Caco-2 (cell line): Measurements from ENCODE around the gene BEND7. TPM values are rescaled to one million over a fixed set of nuclear protein-coding genes. Genes with fewer than 3 reads are reported as not detected.

Experiments
- BruUV-seq: library from RNA; stranded (reverse); fragments of 400-500 nt; replicated peaks from 2 replicates; lab custom pipeline; 2021; lab: Mats Ljungman, UMichigan
- CTCF ChIA-PET: fragments of 300-600 bp; sonication (Branson Sonifier 250); formaldehyde crosslinking; loops from one replicate; lab custom pipeline; 2022; ENCODE audit warnings: antibody characterized with exemption; lab: Charles Lee
- POLR2A ChIA-PET: fragments of 300-600 bp; sonication (Branson Sonifier 250); formaldehyde crosslinking; loops from one replicate; lab custom pipeline; 2022; ENCODE audit warnings: antibody characterized with exemption; lab: Charles Lee
- DNase-seq, 2 experiments: peaks; one replicate each; pipeline versions ENCODE4 v3.0.0 to v3.0.0-alpha.2; 2020 to 2022
- H3K27me3 ChIP-seq: replicated peaks from 2 replicates; pipeline ENCODE4 v1.6.0; 2011; ENCODE audit warnings: low read length; ENCODE audit not compliant: control insufficient read depth, insufficient read depth
- H3K36me3 ChIP-seq: 2 replicates; pipeline ENCODE4 v1.5.1; 2011; ENCODE audit warnings: low read length; ENCODE audit not compliant: control insufficient read depth, insufficient read depth
- H3K4me1 ChIP-seq: fragments of 250-450 bp; sonication (Bioruptor Pico); 2 replicates; pipeline ENCODE4 v1.5.1; 2020; ENCODE audit warnings: mild to moderate bottlenecking
- H3K4me3 ChIP-seq: 2 replicates; pipeline ENCODE4 v1.5.1; 2011; ENCODE audit warnings: low read depth, mild to moderate bottlenecking, control low read depth, low read length
- H3K9me3 ChIP-seq: fragments of 250-450 bp; sonication (Bioruptor Pico); 2 replicates; pipeline ENCODE4 v1.5.1; 2020; ENCODE audit warnings: mild to moderate bottlenecking, moderate library complexity
- H3K27ac Mint-ChIP-seq: one replicate; pipeline ENCODE4 v1.8.0; 2022; ENCODE audit warnings: mixed read lengths; ENCODE audit not compliant: unreplicated experiment
- H3K27me3 Mint-ChIP-seq: one replicate; pipeline ENCODE4 v1.8.0; 2022; ENCODE audit warnings: mixed read lengths; ENCODE audit not compliant: insufficient read depth, unreplicated experiment
- H3K36me3 Mint-ChIP-seq: one replicate; pipeline ENCODE4 v1.8.0; 2022; ENCODE audit warnings: mild to moderate bottlenecking, mixed read lengths; ENCODE audit not compliant: insufficient read depth, unreplicated experiment
- H3K4me1 Mint-ChIP-seq: one replicate; pipeline ENCODE4 v1.8.0; 2022; ENCODE audit warnings: low read depth, mixed read lengths; ENCODE audit not compliant: unreplicated experiment
- H3K4me3 Mint-ChIP-seq: one replicate; pipeline ENCODE4 v1.8.0; 2022; ENCODE audit warnings: mild to moderate bottlenecking, moderate library complexity, mixed read lengths; ENCODE audit not compliant: unreplicated experiment
- H3K9me3 Mint-ChIP-seq: one replicate; pipeline ENCODE4 v1.8.0; 2022; ENCODE audit warnings: mixed read lengths; ENCODE audit not compliant: unreplicated experiment
- intact Hi-C: fragments of 100-400 bp; cut with micrococcal nuclease; formaldehyde crosslinking; loops from one replicate; pipeline ENCODE4 v1.10.0; 2022; ENCODE audit not compliant: unreplicated experiment
- total RNA-seq: library from RNA; stranded (reverse); gene quantifications from 2 replicates; pipeline ENCODE4 v1.2.3, GENCODE V29; 2022
- TF ChIP-seq, protein P1 (sequence below), 2 experiments: fragments of 200-600 bp in 1 of 2; IDR thresholded peaks; 1 replicate in 1 of 2; 2 replicates in 1 of 2; pipeline versions ENCODE4 v1.5.1 to v1.8.0; 2011 to 2022; ENCODE audit warnings: antibody characterized with exemption in 1 of 2, control low read depth in 1 of 2, inconsistent platforms in 1 of 2, low read depth in 1 of 2, low read length in 1 of 2, mild to moderate bottlenecking in 1 of 2, moderate library complexity in 1 of 2; ENCODE audit not compliant: insufficient read depth in 1 of 2, severe bottlenecking in 1 of 2, unreplicated experiment in 1 of 2

BEND7 gene
- total RNA-seq, 1 experiment from 2014 or later, result 27.8 TPM

DNA sequence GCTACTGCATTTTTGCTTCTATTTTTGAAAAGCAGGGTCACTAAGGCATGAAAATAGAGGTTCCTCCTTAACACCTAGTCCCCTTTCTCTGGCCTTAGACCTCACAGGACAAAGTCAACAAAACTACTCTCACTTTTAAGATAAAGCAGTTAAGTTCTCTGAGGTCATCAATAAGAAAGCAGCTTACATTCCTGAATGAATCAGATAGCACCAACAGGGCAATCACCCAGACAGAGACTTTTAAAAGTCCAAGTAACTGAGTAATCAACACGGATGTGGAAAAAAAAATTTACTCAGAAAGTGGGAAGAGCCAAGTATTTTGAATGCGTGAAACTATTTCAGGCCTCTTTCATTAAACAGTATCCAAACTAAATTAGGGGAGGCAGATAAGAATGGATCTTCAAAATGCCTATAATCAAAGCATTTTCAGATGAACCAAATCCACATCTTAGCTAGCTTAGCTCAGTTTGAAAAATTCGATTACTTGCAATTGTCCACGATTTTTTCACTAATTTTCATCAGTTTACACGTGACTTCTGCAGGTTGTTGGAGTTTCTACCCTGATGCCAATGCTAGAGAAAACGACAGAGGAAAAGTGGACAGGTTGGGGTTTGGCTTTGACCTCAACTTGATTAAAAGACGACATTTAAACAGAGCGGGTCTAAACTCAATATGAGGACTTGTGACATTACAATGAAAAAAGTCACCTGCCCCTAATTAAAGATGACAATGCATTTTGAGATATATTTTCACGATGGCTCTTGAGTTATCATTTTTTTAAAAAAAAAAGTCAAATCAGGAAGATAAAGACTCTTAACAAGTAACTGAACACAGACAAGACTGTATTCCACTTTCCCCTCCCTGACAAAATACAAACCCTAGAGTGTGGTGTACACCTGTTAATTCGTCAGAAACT, 1.6 kb downstream of the BEND7 start:
- intact Hi-C loops, result loop anchor here (5.0 kb wide), 1 partner anchor 60 kb away; the partner anchor contains the start of gene PRPF18
- ChIA-PET POLR2A (interaction anchor here (0.6 kb wide), 1 partner anchor 184 kb away, joined by 3 read pairs; no protein-coding TSS in a partner anchor), CTCF (interaction anchor here (0.9 to 2.4 kb wide), 5 partner anchors 10 to 156 kb away, joined by 4 to 21 read pairs (median 5); no protein-coding TSS in a partner anchor)
- H3K36me3 ChIP-seq, result no peaks in the 10 kb centered on the region
- H3K4me3 Mint-ChIP-seq, result peak overlapping the region; percentile 72
- no peaks in the 10 kb centered on the region for H3K9me3 ChIP-seq
- peaks cover 11% of the 10 kb centered on the region for H3K36me3 Mint-ChIP-seq
- peak overlapping the region; percentile 46 for H3K4me3 ChIP-seq
- peaks cover 5% of the 10 kb centered on the region for H3K27me3 Mint-ChIP-seq
- TF ChIP-seq, protein P1, sequence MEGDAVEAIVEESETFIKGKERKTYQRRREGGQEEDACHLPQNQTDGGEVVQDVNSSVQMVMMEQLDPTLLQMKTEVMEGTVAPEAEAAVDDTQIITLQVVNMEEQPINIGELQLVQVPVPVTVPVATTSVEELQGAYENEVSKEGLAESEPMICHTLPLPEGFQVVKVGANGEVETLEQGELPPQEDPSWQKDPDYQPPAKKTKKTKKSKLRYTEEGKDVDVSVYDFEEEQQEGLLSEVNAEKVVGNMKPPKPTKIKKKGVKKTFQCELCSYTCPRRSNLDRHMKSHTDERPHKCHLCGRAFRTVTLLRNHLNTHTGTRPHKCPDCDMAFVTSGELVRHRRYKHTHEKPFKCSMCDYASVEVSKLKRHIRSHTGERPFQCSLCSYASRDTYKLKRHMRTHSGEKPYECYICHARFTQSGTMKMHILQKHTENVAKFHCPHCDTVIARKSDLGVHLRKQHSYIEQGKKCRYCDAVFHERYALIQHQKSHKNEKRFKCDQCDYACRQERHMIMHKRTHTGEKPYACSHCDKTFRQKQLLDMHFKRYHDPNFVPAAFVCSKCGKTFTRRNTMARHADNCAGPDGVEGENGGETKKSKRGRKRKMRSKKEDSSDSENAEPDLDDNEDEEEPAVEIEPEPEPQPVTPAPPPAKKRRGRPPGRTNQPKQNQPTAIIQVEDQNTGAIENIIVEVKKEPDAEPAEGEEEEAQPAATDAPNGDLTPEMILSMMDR (IDR thresholded peaks at IDR 0.05; ENCODE audit: insufficient read depth in 1 of 2, low read depth in 1 of 2, low read length in 1 of 2, severe bottlenecking in 1 of 2, unreplicated experiment in 1 of 2), result no peak
- peaks cover 26% of the 10 kb centered on the region for H3K4me1 Mint-ChIP-seq
- H3K4me1 ChIP-seq, result peaks cover 23% of the 10 kb centered on the region
- H3K9me3 Mint-ChIP-seq, result no peaks in the 10 kb centered on the region
- BruUV-seq, result no TSS peak
- peak overlapping the region; percentile 34 for H3K27ac Mint-ChIP-seq
- H3K27me3 ChIP-seq, result no peaks in the 10 kb centered on the region
- DNase-seq, result peak in 1 of 2 experiments; percentile 51

DNA sequence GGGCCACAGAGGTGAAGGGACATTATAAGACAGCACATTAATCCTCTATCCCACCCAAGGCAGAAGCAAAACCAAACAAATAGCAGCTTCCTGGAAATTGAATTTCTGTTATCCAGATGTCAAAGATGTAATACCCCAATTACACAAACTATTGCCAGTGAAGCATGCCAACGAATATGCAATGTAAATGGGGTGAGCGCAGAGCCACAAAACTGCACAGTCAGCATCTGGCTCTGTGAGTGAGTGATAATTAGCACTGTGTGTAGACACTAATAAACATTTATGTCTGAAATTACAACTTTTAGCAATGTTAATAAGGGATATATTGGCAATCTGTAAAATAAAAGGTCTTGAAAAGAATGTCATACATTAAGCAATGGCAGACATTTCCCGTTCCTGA, 3.2 kb downstream of the BEND7 start:
- peaks cover 11% of the 10 kb centered on the region for H3K36me3 Mint-ChIP-seq
- BruUV-seq, result no TSS peak
- Histone ChIP-seq H3K9me3 (no peaks in the 10 kb centered on the region), H3K27me3 (no peaks in the 10 kb centered on the region), H3K4me3 (no peak overlapping the region), H3K36me3 (no peaks in the 10 kb centered on the region), H3K4me1 (peaks cover 23% of the 10 kb centered on the region)
- TF ChIP-seq, protein P1 (IDR thresholded peaks at IDR 0.05; ENCODE audit: insufficient read depth in 1 of 2, low read depth in 1 of 2, low read length in 1 of 2, severe bottlenecking in 1 of 2, unreplicated experiment in 1 of 2), result no peak
- no peak overlapping the region for H3K27ac Mint-ChIP-seq
- no peaks in the 10 kb centered on the region for H3K9me3 Mint-ChIP-seq
- ChIA-PET CTCF (interaction anchor here (1.0 kb wide), 1 partner anchor 11 kb away, joined by 3 read pairs; no protein-coding TSS in a partner anchor), POLR2A (no interaction called here)
- no peak for DNase-seq
- intact Hi-C loops, result loop anchor here (5.0 kb wide), 1 partner anchor 62 kb away; the partner anchor contains the start of gene PRPF18
- H3K27me3 Mint-ChIP-seq, result peaks cover 3% of the 10 kb centered on the region
- H3K4me3 Mint-ChIP-seq, result no peak overlapping the region
- H3K4me1 Mint-ChIP-seq, result peaks cover 26% of the 10 kb centered on the region

GRCh38 chr10:13521026-13521425, 7.8 kb downstream of the BEND7 start:
- H3K4me1 ChIP-seq, result no peaks in the 10 kb centered on the region
- Mint-ChIP-seq H3K4me3 (no peak overlapping the region), H3K27me3 (no peaks in the 10 kb centered on the region), H3K9me3 (no peaks in the 10 kb centered on the region), H3K4me1 (peaks cover 3% of the 10 kb centered on the region), H3K36me3 (peaks cover 3% of the 10 kb centered on the region), H3K27ac (no peak overlapping the region)
- BruUV-seq, result no TSS peak
- H3K9me3 ChIP-seq, result no peaks in the 10 kb centered on the region
- H3K27me3 ChIP-seq, result no peaks in the 10 kb centered on the region
- ChIA-PET CTCF (interaction anchor here (1.1 kb wide), 1 partner anchor 16 kb away, joined by 3 read pairs; no protein-coding TSS in a partner anchor), POLR2A (no interaction called here)
- intact Hi-C loops, result no loop called here
- DNase-seq, result no peak
- TF ChIP-seq, protein P1 (IDR thresholded peaks at IDR 0.05; ENCODE audit: insufficient read depth in 1 of 2, low read depth in 1 of 2, low read length in 1 of 2, severe bottlenecking in 1 of 2, unreplicated experiment in 1 of 2), result no peak
- H3K36me3 ChIP-seq, result no peaks in the 10 kb centered on the region
- no peak overlapping the region for H3K4me3 ChIP-seq
